HG02642 (cell line): Measurements from ENCODE around the gene GOLGB1.

Experiments
- ATAC-seq: cut with Tn5 transposase; IDR thresholded peaks from one replicate; pipeline ENCODE4 v1.9.1; 2021; ENCODE audit warnings: mild to moderate bottlenecking; ENCODE audit not compliant: unreplicated experiment, poor library complexity

GOLGB1 gene

GRCh38 chr3:121648219-121648958, 101.2 kb downstream of the GOLGB1 start:
- no peak for ATAC-seq

- no peak for ATAC-seq
Observed at GRCh38 chr3:121645054-121645453, 104.5 kb downstream of the GOLGB1 start.

GRCh38 chr3:121642601-121643314, 106.8 kb downstream of the GOLGB1 start:
- ATAC-seq, result no peak

DNA sequence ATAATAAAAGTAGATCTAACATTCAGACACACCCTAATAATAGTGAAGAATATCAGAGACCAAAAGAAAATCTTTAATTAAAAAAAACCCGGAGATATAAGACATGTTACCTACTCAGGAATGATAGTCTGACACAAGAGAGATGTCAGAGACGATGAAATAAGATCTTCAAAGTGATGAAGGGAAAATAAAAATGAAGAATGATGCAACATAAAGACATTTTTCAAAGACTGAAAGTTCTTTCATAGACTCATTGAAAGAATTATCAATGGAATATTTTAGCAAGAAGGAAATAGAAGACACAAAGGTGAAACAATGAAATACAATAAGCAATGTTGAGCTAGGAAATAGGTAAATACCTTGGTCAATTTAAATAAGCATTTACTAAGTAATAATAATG, 108.4 kb downstream of the GOLGB1 start:
- ATAC-seq, result no peak

- peak; percentile 50 for ATAC-seq
Observed at GRCh38 chr3:121637922-121638321, 111.6 kb downstream of the GOLGB1 start.

DNA sequence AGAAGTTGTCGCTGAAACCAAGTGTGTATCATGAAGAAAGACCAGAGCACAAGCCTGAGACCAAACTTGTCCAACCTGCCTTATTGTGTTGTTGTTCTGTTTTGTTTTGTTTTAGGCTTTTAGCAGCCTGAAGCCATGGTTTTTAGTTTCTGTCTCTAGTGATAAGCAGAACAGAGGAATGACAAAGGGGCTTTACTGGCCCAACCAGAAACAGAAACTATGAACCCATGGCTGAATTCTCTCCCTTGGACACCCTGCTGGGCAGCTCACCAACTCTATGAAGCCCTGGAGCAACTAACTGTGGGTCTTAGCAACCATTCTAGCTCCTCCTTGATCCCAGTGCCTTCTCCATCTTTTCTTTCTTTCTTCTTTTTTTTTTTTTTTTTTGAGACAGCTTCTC, 119.2 kb downstream of the GOLGB1 start:
- no peak for ATAC-seq

GRCh38 chr3:121629601-121630000, 119.9 kb downstream of the GOLGB1 start:
- ATAC-seq, result no peak

- ATAC-seq, result no peak
Observed at GRCh38 chr3:121627622-121628021, 121.9 kb downstream of the GOLGB1 start.

DNA sequence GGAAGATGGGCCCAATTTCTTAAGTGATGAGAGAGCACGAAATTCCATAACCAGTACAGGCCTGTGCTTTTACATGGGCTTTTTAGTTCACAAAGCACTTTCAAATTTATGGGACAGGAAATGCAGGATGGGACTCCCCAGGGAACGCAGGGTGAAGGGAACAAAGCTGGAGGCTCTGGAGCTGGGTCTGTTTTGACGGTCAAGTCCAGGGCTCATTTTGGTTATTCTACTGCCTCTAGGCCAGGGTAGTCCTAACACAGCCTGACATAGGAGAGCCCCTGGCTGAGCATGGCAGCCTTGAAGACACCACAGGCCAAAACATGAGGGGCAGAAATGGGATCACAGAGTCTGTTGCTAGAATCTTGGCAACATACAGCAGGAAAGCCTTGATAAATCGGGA, 122.3 kb downstream of the GOLGB1 start:
- ATAC-seq, result no peak

DNA sequence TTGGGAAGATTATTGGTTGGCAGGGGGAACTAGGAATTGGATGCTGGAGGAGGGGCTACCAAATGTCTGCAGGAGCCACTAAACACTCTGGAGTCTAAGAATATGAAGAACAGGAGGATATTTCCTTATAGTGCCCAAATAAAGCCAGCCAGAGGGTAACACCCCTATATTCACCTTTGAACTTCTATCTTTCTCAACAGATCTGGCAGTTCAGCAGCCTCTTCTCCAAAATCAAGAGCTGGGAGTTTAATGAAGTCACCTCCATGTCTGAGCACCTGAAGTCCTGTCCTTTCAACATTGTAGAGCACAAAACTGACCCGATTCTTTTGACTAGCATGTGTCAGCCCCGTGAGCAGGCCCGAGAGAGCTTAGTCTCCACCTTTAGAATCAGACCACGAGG, 123.0 kb downstream of the GOLGB1 start:
- no peak for ATAC-seq

- ATAC-seq, result no peak
Observed at GRCh38 chr3:121624147-121624899, 125.2 kb downstream of the GOLGB1 start.

DNA sequence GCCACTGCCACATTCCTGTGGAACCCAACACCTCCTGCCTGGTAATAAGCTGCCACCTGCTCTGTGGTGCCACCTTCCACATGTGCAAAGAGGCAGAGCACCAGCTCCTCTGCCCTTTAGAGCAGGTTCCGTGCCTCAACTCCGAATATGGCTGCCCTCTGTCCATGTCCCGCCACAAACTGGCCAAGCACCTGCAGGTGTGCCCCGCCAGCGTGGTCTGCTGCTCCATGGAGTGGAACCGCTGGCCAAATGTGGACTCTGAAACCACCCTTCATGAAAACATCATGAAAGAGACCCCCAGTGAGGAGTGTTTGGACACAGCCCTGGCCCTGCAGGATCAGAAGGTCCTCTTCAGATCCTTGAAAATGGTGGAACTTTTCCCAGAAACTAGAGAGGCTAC, 128.1 kb downstream of the GOLGB1 start:
- no peak for ATAC-seq

GRCh38 chr3:121619691-121620090, 129.8 kb downstream of the GOLGB1 start:
- no peak for ATAC-seq
